ENCODE measurements around the gene CPED1.
"Not testable (repeated sequence)": the region's sequence is repeated elsewhere in the genome, so short reads cannot be mapped to it uniquely, and the experiment has no call there.

The CPED1 gene

GRCh38 chr7:120981117-120981516 lies 7.4 kb upstream of the CPED1 start:
- TF ChIP-seq, protein P1, sequence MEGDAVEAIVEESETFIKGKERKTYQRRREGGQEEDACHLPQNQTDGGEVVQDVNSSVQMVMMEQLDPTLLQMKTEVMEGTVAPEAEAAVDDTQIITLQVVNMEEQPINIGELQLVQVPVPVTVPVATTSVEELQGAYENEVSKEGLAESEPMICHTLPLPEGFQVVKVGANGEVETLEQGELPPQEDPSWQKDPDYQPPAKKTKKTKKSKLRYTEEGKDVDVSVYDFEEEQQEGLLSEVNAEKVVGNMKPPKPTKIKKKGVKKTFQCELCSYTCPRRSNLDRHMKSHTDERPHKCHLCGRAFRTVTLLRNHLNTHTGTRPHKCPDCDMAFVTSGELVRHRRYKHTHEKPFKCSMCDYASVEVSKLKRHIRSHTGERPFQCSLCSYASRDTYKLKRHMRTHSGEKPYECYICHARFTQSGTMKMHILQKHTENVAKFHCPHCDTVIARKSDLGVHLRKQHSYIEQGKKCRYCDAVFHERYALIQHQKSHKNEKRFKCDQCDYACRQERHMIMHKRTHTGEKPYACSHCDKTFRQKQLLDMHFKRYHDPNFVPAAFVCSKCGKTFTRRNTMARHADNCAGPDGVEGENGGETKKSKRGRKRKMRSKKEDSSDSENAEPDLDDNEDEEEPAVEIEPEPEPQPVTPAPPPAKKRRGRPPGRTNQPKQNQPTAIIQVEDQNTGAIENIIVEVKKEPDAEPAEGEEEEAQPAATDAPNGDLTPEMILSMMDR (IDR thresholded peaks at IDR 0.05; ENCODE audit: low read depth, low read length) = no peak
- DNase-seq (ENCODE audit: extremely low read depth, low read depth) = no peak

DNA sequence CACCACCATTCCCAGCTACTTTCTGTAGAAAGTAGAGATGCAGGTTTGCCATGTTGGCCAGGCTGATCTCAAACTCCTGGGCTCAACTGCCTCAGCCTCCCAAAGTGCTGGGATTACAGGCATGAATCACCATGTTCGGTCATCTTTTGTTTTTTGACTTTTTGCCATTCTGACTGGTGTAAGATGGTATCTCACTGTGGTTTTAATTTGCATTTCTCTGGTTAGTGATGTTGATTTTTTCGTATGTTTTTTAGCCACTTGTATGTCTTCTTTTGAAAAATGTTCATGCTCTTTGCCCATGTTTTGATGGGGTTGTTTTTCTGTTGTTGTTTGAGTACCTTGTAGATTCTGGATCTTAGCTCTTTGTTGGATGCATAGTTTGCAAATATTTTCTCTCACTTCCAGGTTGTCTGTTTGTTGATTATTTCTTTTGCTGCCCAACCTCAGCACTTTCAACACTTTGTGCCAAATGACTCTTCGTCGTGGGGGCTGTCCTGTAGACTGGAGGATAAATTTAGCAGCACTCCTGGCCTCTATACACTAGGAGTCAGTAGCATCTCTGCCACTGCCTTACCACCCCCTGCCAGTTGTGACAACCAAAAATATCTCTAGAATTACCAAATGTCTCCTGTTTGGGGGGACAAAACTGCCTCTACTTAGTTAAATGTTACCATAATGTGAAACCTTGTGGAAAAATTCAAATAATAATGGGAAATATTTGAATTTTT lies 6.5 kb upstream of the CPED1 start:
- TF ChIP-seq, protein P1 (IDR thresholded peaks at IDR 0.05; ENCODE audit: low read depth, low read length) = no peak

GRCh38 chr7:120983592-120983991 lies 4.9 kb upstream of the CPED1 start:
- not testable (repeated sequence) for DNase-seq (ENCODE audit: extremely low read depth, low read depth)

More for the DNA sequence above, 6.5 kb upstream of the CPED1 start:
- DNase-seq (ENCODE audit: extremely low read depth, low read depth) = no peak

DNA sequence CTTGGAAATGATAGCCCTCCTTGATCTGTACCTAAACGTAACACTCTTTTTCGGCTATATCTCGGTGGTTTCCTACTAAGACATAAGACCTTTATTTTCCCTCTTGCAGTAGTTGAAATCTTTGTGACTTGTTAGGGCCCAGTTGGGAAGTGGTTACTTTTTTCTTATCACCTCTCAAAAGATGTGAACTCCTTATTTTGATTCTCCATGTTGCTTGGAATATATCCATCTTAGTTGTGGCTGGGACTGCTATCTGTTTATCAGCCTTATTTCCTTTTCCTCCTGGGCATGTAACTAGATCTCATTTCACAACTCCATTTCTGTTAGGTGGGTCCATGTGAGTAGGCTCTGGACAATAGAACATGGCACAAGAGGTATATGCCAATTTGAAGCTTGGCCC lies 4.1 kb upstream of the CPED1 start:
- TF ChIP-seq, protein P1 (IDR thresholded peaks at IDR 0.05; ENCODE audit: low read depth, low read length) = no peak

GRCh38 chr7:120985130-120985758 lies 3.3 kb upstream of the CPED1 start:
- TF ChIP-seq, protein P1 (IDR thresholded peaks at IDR 0.05; ENCODE audit: low read depth, low read length) = no peak
- DNase-seq (ENCODE audit: extremely low read depth, low read depth) = no peak

More for the DNA sequence above, 4.1 kb upstream of the CPED1 start:
- DNase-seq (ENCODE audit: extremely low read depth, low read depth) = no peak

- TF ChIP-seq, protein P1 (IDR thresholded peaks at IDR 0.05; ENCODE audit: low read depth, low read length) = no peak
- DNase-seq (ENCODE audit: extremely low read depth, low read depth) = no peak
Measured at GRCh38 chr7:120985839-120986238, 2.7 kb upstream of the CPED1 start.

DNA sequence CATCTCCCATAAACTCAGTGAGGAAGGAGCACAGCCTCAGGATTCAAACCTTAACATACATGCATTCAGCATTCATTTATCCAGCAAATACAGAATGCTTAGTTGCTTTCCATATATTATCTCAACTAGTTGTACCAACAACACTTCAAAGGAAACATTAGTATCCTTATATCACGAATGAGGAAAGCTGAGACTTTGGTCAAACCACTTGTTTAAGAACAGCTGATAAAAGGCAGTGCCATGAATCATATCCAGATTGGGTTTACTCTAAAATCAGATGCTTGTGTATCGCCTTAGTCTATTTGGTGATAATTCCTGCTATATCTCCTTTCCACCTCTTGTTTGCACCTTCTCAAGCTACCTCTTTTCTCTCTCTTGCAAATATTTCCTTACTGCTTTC lies 1.9 kb upstream of the CPED1 start:
- DNase-seq (ENCODE audit: extremely low read depth, low read depth) = no peak
- TF ChIP-seq, protein P1 (IDR thresholded peaks at IDR 0.05; ENCODE audit: low read depth, low read length) = no peak

Data from AG09319 (cell line).